ENCODE data around the gene ELMO1. TPM values are rescaled to one million over a fixed set of nuclear protein-coding genes. Genes with fewer than 3 reads are reported as not detected.
"Not testable (repeated sequence)": the region's sequence is repeated elsewhere in the genome, so short reads cannot be mapped to it uniquely, and the experiment has no call there.

Gene ELMO1
- total RNA-seq, 1 donor from 2014 or later = 151 TPM

DNA sequence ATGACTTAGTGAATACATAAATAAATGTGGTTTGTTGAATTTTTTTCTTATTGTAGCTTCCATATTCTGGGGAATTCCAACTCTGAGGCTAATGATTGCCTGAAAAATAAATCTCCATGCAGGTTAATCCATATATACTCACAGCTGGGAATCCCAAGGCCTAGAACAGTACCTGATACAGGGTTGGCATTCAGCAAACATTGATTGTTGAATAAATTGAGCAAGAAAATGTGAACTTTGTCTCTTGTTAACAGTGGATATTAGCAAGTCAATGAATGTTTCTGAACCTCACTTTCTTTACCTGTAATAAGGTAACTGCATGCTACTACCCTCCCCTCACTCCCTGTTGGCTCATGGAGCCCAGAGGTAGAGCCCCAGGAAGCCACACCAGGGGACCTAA is 470.8 kb downstream of the ELMO1 start:
- peaks cover 2% of the 10 kb centered on the region for H3K27me3 Mint-ChIP-seq (ENCODE audit: unreplicated experiment)

DNA sequence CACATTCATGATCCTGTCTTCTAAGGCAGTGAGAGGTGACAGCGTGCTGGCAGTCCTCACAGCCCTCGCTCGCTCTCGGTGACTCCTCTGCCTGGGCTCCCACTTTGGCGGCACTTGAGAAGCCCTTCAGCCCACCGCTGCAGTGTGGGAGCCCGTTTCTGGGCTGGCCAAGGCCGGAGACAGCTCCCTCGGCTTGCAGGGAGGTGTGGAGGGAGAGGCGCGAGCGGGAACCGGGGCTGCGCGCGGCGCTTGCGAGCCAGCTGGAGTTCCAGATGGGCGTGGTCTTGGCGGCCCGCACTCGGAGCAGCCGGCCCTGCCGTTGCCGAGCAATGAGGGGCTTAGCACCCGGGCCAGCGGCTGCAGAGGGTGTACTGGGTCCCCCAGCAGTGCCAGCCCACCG is 475.1 kb downstream of the ELMO1 start:
- not testable (repeated sequence) for DNase-seq (ENCODE audit: low spot score); H3K4me3 Mint-ChIP-seq (ENCODE audit: unreplicated experiment); H3K36me3 Mint-ChIP-seq (ENCODE audit: low read depth, unreplicated experiment); H3K27ac Mint-ChIP-seq (ENCODE audit: unreplicated experiment); H3K9me3 Mint-ChIP-seq (ENCODE audit: unreplicated experiment); H3K27me3 Mint-ChIP-seq (ENCODE audit: unreplicated experiment)
- H3K4me1 Mint-ChIP-seq (ENCODE audit: unreplicated experiment) = peaks cover 21% of the 10 kb centered on the region

More for the DNA sequence above, 470.8 kb downstream of the ELMO1 start:
- Mint-ChIP-seq H3K36me3 (ENCODE audit: low read depth, unreplicated experiment) (peaks cover 9% of the 10 kb centered on the region), H3K4me3 (ENCODE audit: unreplicated experiment) (no peak overlapping the region), H3K9me3 (ENCODE audit: unreplicated experiment) (no peaks in the 10 kb centered on the region), H3K4me1 (ENCODE audit: unreplicated experiment) (no peaks in the 10 kb centered on the region), H3K27ac (ENCODE audit: unreplicated experiment) (no peak overlapping the region)
- TF ChIP-seq, protein P1, sequence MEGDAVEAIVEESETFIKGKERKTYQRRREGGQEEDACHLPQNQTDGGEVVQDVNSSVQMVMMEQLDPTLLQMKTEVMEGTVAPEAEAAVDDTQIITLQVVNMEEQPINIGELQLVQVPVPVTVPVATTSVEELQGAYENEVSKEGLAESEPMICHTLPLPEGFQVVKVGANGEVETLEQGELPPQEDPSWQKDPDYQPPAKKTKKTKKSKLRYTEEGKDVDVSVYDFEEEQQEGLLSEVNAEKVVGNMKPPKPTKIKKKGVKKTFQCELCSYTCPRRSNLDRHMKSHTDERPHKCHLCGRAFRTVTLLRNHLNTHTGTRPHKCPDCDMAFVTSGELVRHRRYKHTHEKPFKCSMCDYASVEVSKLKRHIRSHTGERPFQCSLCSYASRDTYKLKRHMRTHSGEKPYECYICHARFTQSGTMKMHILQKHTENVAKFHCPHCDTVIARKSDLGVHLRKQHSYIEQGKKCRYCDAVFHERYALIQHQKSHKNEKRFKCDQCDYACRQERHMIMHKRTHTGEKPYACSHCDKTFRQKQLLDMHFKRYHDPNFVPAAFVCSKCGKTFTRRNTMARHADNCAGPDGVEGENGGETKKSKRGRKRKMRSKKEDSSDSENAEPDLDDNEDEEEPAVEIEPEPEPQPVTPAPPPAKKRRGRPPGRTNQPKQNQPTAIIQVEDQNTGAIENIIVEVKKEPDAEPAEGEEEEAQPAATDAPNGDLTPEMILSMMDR (IDR thresholded peaks at IDR 0.05; ENCODE audit: unreplicated experiment) = no peak
- DNase-seq (ENCODE audit: low spot score) = no peak

DNA sequence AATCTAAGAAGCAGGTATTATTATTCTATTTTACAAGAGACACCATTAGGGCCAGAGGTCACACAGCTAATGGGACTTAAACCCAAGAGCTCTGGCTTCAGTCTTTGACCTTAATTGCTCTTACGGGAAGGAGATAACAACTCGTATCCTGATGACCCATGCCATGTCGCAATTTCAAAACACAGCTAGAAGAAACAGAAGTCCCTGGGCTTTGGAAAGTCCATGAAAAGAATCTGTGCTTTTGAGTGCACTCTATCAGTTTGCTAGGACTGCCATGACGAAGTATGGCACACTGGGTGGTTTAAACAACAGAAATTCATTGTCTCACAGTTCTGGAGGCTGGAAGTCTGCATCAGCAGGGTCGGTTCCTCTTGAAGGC is 476.5 kb downstream of the ELMO1 start:
- H3K36me3 Mint-ChIP-seq (ENCODE audit: low read depth, unreplicated experiment) = peaks cover 9% of the 10 kb centered on the region
- peaks cover 25% of the 10 kb centered on the region for H3K4me1 Mint-ChIP-seq (ENCODE audit: unreplicated experiment)
- no peak for DNase-seq (ENCODE audit: low spot score)
- no peaks in the 10 kb centered on the region for H3K9me3 Mint-ChIP-seq (ENCODE audit: unreplicated experiment)
- TF ChIP-seq, protein P1 (IDR thresholded peaks at IDR 0.05; ENCODE audit: unreplicated experiment) = no peak
- no peak overlapping the region for H3K27ac Mint-ChIP-seq (ENCODE audit: unreplicated experiment)
- H3K27me3 Mint-ChIP-seq (ENCODE audit: unreplicated experiment) = peaks cover 2% of the 10 kb centered on the region
- H3K4me3 Mint-ChIP-seq (ENCODE audit: unreplicated experiment) = no peak overlapping the region

DNA sequence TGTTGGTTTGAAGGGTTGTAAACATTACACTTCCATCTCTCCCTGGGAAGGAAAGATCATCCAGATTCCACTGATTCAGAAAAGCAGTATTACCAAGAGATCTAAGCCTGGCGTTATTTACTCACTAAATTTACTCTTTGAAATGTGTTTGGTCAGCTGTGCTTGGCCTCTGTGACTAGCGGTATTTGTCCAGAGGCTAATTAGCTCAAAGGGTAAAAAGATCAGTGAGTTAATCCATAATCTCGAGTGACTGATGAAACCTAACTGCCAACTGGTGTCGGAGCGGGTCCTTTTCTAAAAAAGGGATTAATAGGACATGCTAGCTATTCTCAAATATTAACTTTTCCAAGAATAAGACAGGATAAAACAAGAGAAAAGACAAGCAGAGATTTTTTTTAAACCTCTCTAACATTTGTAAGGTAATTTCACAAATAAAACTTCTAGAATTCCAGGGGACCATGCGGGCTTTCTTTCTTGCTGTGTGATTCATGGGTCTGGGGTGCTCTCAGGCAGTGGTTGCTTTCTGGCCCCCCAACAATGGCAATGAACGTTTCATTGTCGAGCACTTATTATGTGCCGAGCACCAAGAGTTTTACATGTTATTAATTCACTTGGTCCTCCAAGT is 477.0 kb downstream of the ELMO1 start:
- H3K4me3 Mint-ChIP-seq (ENCODE audit: unreplicated experiment) = no peak overlapping the region
- peaks cover 25% of the 10 kb centered on the region for H3K4me1 Mint-ChIP-seq (ENCODE audit: unreplicated experiment)
- no peak overlapping the region for H3K27ac Mint-ChIP-seq (ENCODE audit: unreplicated experiment)
- DNase-seq (ENCODE audit: low spot score) = no peak
- H3K27me3 Mint-ChIP-seq (ENCODE audit: unreplicated experiment) = peaks cover under 1% of the 10 kb centered on the region
- H3K36me3 Mint-ChIP-seq (ENCODE audit: low read depth, unreplicated experiment) = peaks cover 9% of the 10 kb centered on the region
- TF ChIP-seq, protein P1 (IDR thresholded peaks at IDR 0.05; ENCODE audit: unreplicated experiment) = no peak
- no peaks in the 10 kb centered on the region for H3K9me3 Mint-ChIP-seq (ENCODE audit: unreplicated experiment)

DNA sequence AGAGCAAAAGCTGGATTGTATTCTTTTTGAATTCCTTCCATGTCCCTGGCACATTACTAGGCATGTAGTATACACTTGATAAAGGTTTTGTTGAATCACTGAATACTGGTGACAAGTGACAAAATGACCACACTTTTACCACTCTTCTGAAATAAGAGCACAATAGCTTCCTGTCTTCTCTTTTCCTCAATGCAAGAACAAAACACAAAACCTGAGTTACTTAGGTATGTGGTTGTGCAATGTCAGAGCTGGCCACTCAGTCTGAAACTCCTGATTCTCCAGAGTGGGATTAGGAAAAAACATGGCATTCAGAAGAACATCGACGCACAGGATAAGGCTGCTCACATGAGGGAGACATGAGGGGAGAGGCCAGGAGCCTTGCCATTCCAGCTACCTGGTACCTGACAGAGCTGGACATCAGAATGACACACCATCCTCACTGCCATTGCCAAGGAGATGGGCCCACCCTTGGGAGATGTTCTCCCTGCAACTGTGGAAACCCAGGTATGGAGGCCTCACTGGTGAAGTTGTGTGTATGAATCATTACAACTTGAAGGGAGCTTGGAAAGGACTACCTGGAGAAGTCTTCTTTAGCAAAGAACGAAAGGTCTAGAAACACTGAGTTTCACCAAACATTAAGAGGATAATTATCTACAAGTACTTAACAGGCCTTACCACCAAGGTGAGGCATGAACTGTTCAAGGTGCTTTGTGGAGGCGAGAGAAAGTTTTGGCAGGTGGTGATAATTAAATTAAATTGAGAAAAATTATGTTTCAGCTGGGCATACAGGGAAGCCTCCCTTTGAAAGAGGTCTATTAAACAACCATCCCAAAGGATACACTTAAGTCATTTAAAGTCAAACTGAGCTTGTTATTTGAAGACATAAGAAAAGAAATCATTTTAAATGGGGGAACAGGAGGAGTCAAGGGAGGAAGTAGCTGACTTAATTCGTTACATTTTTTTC is 477.8 kb downstream of the ELMO1 start:
- peak overlapping the region; percentile 27 for H3K27ac Mint-ChIP-seq (ENCODE audit: unreplicated experiment)
- no peaks in the 10 kb centered on the region for H3K9me3 Mint-ChIP-seq (ENCODE audit: unreplicated experiment)
- H3K4me3 Mint-ChIP-seq (ENCODE audit: unreplicated experiment) = no peak overlapping the region
- no peaks in the 10 kb centered on the region for H3K27me3 Mint-ChIP-seq (ENCODE audit: unreplicated experiment)
- DNase-seq (ENCODE audit: low spot score) = no peak
- H3K36me3 Mint-ChIP-seq (ENCODE audit: low read depth, unreplicated experiment) = peaks cover 9% of the 10 kb centered on the region
- TF ChIP-seq, protein P1 (IDR thresholded peaks at IDR 0.05; ENCODE audit: unreplicated experiment) = no peak
- peaks cover 25% of the 10 kb centered on the region for H3K4me1 Mint-ChIP-seq (ENCODE audit: unreplicated experiment)

Data from endothelial cell (in vitro differentiated cells).